GM21515 (cell line): ENCODE data around the gene EXD1.
"Not testable (repeated sequence)": the region's sequence is repeated elsewhere in the genome, so short reads cannot be mapped to it uniquely, and the experiment has no call there.

Experiments used
- ATAC-seq: cut with Tn5 transposase; IDR thresholded peaks from one replicate; pipeline ENCODE4 v1.9.1; 2021; ENCODE audit not compliant: unreplicated experiment

The EXD1 gene

DNA sequence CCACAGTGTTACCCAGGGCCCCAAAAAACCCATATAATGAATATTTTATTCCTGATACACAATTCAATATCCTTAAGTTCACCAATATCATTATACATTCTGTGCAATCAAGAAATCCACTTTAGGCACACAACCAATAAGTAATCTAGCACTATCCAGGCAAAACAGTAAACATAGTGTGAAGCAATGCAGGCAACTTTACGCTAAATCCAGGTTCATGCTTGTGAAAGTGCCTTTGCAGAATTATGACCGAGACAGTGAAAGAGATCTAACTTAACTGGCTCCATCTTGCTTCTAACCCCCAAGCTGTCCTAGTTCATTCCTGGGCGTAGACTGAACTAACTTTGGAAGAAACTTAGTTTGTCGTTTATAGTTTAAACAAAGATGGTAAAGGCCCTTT lies 80.3 kb downstream of the EXD1 start:
- ATAC-seq, result no peak

- no peak for ATAC-seq
These were observed 82.5 kb downstream of the EXD1 start for GRCh38 chr15:41148065-41148464.

- no peak for ATAC-seq
These were observed 90.9 kb downstream of the EXD1 start for GRCh38 chr15:41139619-41140018.

DNA sequence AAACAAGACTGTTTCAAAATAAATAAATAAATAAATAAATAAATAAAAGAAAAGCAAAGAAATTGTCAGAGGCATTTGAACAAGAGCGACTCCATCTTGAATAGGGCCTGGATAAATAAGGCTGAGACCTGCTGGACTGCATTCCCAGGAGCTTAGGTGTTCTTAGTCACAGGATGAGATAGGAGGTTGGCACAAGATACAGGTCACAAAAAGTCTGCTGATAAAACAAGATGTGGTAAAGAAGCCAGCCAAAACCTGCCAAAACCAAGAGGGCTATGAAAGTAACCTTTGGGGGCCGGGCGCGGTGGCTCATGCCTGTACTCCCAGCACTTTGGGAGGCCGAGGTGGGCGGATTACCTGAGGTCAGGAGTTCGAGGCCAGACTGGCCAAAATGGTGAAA lies 91.4 kb downstream of the EXD1 start:
- ATAC-seq, result not testable (repeated sequence)

DNA sequence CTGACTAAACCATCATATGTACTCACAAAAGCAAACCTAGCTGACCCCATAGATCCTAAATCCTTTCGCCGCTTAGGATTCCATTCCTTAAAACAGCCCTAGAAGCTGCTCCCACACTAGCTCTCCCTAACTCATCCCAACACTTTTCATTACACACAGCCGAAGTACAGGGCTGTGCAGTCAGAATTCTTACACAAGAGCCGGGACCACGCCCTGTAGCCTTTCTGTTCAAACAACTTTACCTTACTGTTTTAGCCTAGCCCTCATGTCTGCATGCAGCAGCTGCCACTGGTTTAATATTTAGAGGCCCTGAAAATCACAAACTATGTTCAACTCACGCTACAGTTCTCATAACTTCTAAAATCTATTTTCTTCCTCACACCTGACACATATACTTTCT lies 95.0 kb downstream of the EXD1 start:
- not testable (repeated sequence) for ATAC-seq

DNA sequence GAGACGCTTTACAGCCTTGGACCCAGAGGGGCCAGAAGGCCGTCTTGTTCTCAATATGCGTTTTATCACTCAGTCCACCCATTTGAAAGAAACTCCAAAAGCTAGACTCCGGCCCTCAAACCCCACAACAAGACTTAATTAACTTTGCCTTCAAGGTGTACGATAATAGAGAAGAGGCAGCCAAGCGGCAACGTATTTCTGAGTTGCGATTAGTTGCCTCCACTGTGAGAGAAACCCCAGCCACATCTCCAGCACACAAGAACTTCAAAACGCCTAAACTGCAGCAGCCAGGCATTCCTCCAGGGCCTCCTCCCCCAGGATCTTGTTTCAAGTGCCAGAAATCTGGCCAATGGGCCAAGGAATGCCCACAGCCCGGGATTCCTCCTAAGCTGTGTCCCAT lies 97.1 kb downstream of the EXD1 start:
- ATAC-seq, result no peak
